ENCODE measurements around the gene TRAPPC8. TPM values are rescaled to one million over a fixed set of nuclear protein-coding genes. Genes with fewer than 3 reads are reported as not detected.

Gene TRAPPC8
- total and polyA plus RNA-seq, 2 experiments from 2014 or later, result 27.2 to 66.2 TPM

- TF ChIP-seq REST (IDR thresholded peaks at IDR 0.05; ENCODE audit: unreplicated experiment), result no peak
- TF ChIP-seq ZNF114 (CRISPR knock-in tag; IDR thresholded peaks at IDR 0.05), result no peak
Measured at GRCh38 chr18:31792580-31792911, 150.4 kb downstream of the TRAPPC8 start (continued).

DNA sequence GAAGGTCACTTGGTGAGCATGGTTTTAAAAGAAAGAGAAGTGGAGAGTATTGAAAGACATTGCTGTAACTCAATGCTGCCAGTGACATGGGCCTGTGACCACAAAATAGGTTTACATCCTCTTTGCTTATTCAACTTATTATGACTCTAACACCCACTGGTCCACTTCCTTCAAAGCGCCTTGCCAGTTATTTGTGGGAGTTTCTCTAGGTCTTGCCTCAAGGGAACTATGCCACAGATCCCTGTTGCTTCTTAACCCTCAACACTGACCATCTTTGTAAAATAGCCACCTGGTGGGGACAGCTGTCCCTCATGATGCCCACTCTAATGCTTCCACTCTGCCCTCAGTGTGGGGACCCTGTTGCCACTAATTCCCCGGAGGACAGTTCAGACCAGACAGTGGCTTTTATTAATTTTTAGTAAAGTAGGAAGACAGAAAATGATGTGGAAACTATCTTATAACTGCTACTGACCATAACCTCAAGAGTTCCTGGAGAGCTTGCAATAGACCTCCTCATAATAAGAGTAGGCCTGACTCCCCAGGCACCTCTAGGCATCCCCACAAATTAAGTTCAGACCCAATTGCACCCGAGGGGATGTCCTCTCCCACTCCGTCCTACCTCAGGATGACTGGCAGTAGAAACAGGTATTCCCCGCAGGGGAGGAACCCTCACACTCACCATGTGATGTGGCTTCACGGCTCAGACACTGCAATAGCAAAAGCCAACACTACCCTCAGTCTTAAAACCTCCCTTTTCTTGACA, 150.9 kb downstream of the TRAPPC8 start:
- no peak overlapping the region for H3K4me3 Mint-ChIP-seq
- peaks cover 5% of the 10 kb centered on the region; the same call in 1 of the 3 replicates for H3K4me1 Mint-ChIP-seq
- no peak for DNase-seq (ENCODE audit: low spot score)
- Histone ChIP-seq H3F3A (replicated peaks; ENCODE audit: low read depth) (no peaks in the 10 kb centered on the region), H4K20me1 (replicated peaks; ENCODE audit: insufficient read depth) (no peaks in the 10 kb centered on the region), H3K4me1 (ENCODE audit: insufficient read depth) (no peaks in the 10 kb centered on the region), H3K27me3 (ENCODE audit: insufficient read depth) (no peaks in the 10 kb centered on the region), H2AFZ (no peak overlapping the region), H3K79me2 (replicated peaks; ENCODE audit: insufficient read depth) (no peaks in the 10 kb centered on the region), H3K4me3 (no peak overlapping the region), H3K27ac (ENCODE audit: low read depth) (no peak overlapping the region), H3K4me2 (no peak overlapping the region), H3K36me3 (ENCODE audit: insufficient read depth) (no peaks in the 10 kb centered on the region), H3K9me2 (ENCODE audit: insufficient read depth) (0 out of 2 replicates have a peak, but pooled peaks cover 3% of the 10 kb centered on the region)
- peaks cover 6% of the 10 kb centered on the region for H3K27me3 Mint-ChIP-seq (ENCODE audit: insufficient read depth, low read depth, poor library complexity)
- H3K36me3 Mint-ChIP-seq (ENCODE audit: low read depth), result peaks cover 5% of the 10 kb centered on the region; the same call in 2 of the 3 replicates
- TF ChIP-seq NANOG (IDR thresholded peaks at IDR 0.05; ENCODE audit: borderline replicate concordance) (no peak), ETS1 (IDR thresholded peaks at IDR 0.05) (no peak), EZH2phosphoT487 (IDR thresholded peaks at IDR 0.05; ENCODE audit: unreplicated experiment) (no peak), ZNF114 (CRISPR knock-in tag; IDR thresholded peaks at IDR 0.05) (no peak), CTCF (conservative IDR thresholded peaks at IDR 0.05; ENCODE audit: low read depth in 2 of 2) (no peak), EZH2 (IDR thresholded peaks at IDR 0.05; ENCODE audit: low read depth, unreplicated experiment) (no peak)
- no peaks in the 10 kb centered on the region for H3K9me3 Mint-ChIP-seq
- no peak overlapping the region for H3K27ac Mint-ChIP-seq
- no peak for ATAC-seq
